Neuronal stem cell (in vitro differentiated cells): Measurements from ENCODE around the gene PTPN21.
"Not testable (repeated sequence)": the region's sequence is repeated elsewhere in the genome, so short reads cannot be mapped to it uniquely, and the experiment has no call there.

Experiments used
- DNase-seq: peaks from one replicate; pipeline ENCODE4 v3.0.0-alpha.2; 2013; ENCODE audit warnings: low spot score
- H2AFZ ChIP-seq: one replicate; pipeline ENCODE4 v1.6.1; 2013; ENCODE audit warnings: mild to moderate bottlenecking, low read length, inconsistent platforms
- H2AK5ac ChIP-seq: 2 replicates; pipeline ENCODE4 v1.6.1; 2013; ENCODE audit warnings: low read depth, mild to moderate bottlenecking, inconsistent platforms, low read length, moderate library complexity, mixed read lengths
- H2BK120ac ChIP-seq: 2 replicates; pipeline ENCODE4 v1.6.1; 2013; ENCODE audit warnings: low read depth, mild to moderate bottlenecking, inconsistent platforms, low read length, moderate library complexity, mixed read lengths
- H2BK12ac ChIP-seq: one replicate; pipeline ENCODE4 v1.6.1; 2013; ENCODE audit warnings: low read length, inconsistent platforms
- H2BK15ac ChIP-seq: 2 replicates; pipeline ENCODE4 v1.6.1; 2013; ENCODE audit warnings: mild to moderate bottlenecking, low read length, inconsistent platforms, mixed read lengths
- H2BK5ac ChIP-seq: one replicate; pipeline ENCODE4 v1.6.1; 2013; ENCODE audit warnings: inconsistent platforms, mild to moderate bottlenecking, low read length, moderate library complexity
- H3K14ac ChIP-seq: one replicate; pipeline ENCODE4 v1.6.1; 2013; ENCODE audit warnings: low read length, inconsistent platforms
- H3K18ac ChIP-seq: 2 replicates; pipeline ENCODE4 v1.6.1; 2013; ENCODE audit warnings: low read length, inconsistent platforms
- H3K23ac ChIP-seq: 2 replicates; pipeline ENCODE4 v1.6.1; 2013; ENCODE audit warnings: low read depth, mild to moderate bottlenecking, mixed read lengths, low read length, inconsistent platforms; ENCODE audit not compliant: poor library complexity
- H3K27ac ChIP-seq: replicated peaks from 3 replicates; pipeline ENCODE4 v1.5.1; 2013; ENCODE audit warnings: low read length, inconsistent platforms
- H3K27me3 ChIP-seq, 3 experiments: 2 replicates each; pipeline ENCODE4 v1.6.1; 2013; ENCODE audit warnings: low read length in 3 of 3, mild to moderate bottlenecking in 2 of 3, inconsistent platforms in 1 of 3, low read depth in 1 of 3, mixed read lengths in 1 of 3, moderate library complexity in 1 of 3; ENCODE audit not compliant: control insufficient read depth in 3 of 3, insufficient read depth in 3 of 3
- H3K36me3 ChIP-seq, 2 donors: replicated peaks in 1 of 2; 2 replicates each; pipeline ENCODE4 v1.6.1; 2013; ENCODE audit warnings: low read length in 2 of 2; ENCODE audit not compliant: control insufficient read depth in 2 of 2, insufficient read depth in 2 of 2
- H3K4ac ChIP-seq: 2 replicates; pipeline ENCODE4 v1.6.1; 2013; ENCODE audit warnings: inconsistent platforms, mild to moderate bottlenecking, low read length, moderate library complexity
- H3K4me1 ChIP-seq, 2 donors: 1 replicate in 1 of 2; 2 replicates in 1 of 2; pipeline ENCODE4 v1.6.1; 2013; ENCODE audit warnings: low read length in 2 of 2, low read depth in 1 of 2; ENCODE audit not compliant: control insufficient read depth in 2 of 2, insufficient read depth in 1 of 2
- H3K4me2 ChIP-seq: one replicate; pipeline ENCODE4 v1.6.1; 2013; ENCODE audit warnings: mild to moderate bottlenecking, low read length, inconsistent platforms; ENCODE audit not compliant: insufficient read depth, poor library complexity, severe bottlenecking
- H3K4me3 ChIP-seq, 2 donors: 2 replicates each; pipeline ENCODE4 v1.5.1; 2013; ENCODE audit warnings: low read length in 2 of 2, mild to moderate bottlenecking in 2 of 2, inconsistent platforms in 1 of 2, moderate library complexity in 1 of 2
- H3K79me1 ChIP-seq: one replicate; pipeline ENCODE4 v1.6.1; 2013; ENCODE audit warnings: low read depth, mild to moderate bottlenecking, inconsistent platforms, low read length, moderate library complexity
- H3K9ac ChIP-seq: one replicate; pipeline ENCODE4 v1.6.1; 2013; ENCODE audit warnings: mild to moderate bottlenecking, low read depth, low read length, inconsistent platforms; ENCODE audit not compliant: poor library complexity
- H3K9me3 ChIP-seq, 2 donors: replicated peaks in 1 of 2; 2 replicates each; pipeline versions ENCODE3 to v1.6.1; 2013; ENCODE audit warnings: low read length in 2 of 2, mild to moderate bottlenecking in 2 of 2, inconsistent platforms in 1 of 2, low read depth in 1 of 2, mixed read lengths in 1 of 2, moderate library complexity in 1 of 2; ENCODE audit not compliant: control insufficient read depth in 2 of 2, insufficient read depth in 1 of 2
- H4K8ac ChIP-seq: one replicate; pipeline ENCODE4 v1.6.1; 2013; ENCODE audit warnings: low read depth, mild to moderate bottlenecking, inconsistent platforms, low read length, moderate library complexity
- H4K91ac ChIP-seq: one replicate; pipeline ENCODE4 v1.6.1; 2013; ENCODE audit warnings: low read length, low read depth, mild to moderate bottlenecking, inconsistent platforms; ENCODE audit not compliant: poor library complexity
- WGBS, 2 donors: extraction: QIAGEN DNeasy Blood & Tissue Kit; methylation state at CpG; one replicate each; pipeline ENCODE4 v1.1.7; 2013; ENCODE audit warnings: missing lambda C conversion rate in 2 of 2, mixed read lengths in 1 of 2; ENCODE audit not compliant: insufficient read length in 2 of 2, insufficient replicate concordance in 1 of 2; ENCODE audit errors: extremely low coverage in 2 of 2; 5-methylcytosine and 5-hydroxymethylcytosine counted together

Gene PTPN21

DNA sequence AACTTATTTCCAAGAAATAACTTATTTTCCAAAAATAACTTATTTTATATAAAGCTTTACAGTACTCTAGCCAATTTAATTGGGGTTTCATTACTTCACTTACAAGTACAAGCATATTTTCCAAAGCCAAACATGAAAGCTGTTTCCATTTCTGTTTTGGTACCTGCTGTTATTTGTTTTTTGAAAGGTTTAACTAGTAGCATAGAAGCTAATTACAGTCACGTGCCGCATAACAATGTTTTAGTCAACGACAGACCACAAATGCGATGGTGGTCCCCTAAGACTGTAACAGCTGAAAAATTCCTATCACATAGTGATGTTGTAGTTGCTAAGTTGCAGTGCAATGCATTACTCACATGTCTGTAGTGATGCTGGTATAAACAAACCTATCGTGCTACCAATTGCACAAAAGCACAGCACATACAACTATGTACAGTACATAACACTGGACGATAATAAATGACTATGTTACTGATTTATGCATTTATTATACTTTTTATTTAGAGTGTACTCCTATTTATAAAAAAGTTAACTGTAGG is 21.7 kb downstream of the PTPN21 start:
- Histone ChIP-seq H3K27ac (no peak overlapping the region), H2AFZ (no peak overlapping the region), H3K4me3 (no peak overlapping the region), H3K27me3 (no peaks in the 10 kb centered on the region), H4K8ac (no peak overlapping the region), H4K91ac (no peak overlapping the region), H2BK5ac (no peak overlapping the region), H3K4me1 (no peaks in the 10 kb centered on the region), H3K9me3 (peaks cover 0 to 14% of the 10 kb centered on the region in 2 donors), H3K36me3 (peaks cover 8 to 44% of the 10 kb centered on the region in 2 donors), H2AK5ac (no peak overlapping the region), H2BK120ac (no peak overlapping the region), H2BK15ac (no peak overlapping the region), H3K4ac (no peak overlapping the region), H2BK12ac (no peak overlapping the region), H3K23ac (no peak overlapping the region), H3K79me1 (peaks cover 3% of the 10 kb centered on the region), H3K4me2 (no peak overlapping the region), H3K14ac (no peak overlapping the region), H3K18ac (no peak overlapping the region), H3K9ac (no peak overlapping the region)
- WGBS, 2 donors, result no CpG with 5 or more reads among the region's 6 CpGs
- DNase-seq, result no peak

DNA sequence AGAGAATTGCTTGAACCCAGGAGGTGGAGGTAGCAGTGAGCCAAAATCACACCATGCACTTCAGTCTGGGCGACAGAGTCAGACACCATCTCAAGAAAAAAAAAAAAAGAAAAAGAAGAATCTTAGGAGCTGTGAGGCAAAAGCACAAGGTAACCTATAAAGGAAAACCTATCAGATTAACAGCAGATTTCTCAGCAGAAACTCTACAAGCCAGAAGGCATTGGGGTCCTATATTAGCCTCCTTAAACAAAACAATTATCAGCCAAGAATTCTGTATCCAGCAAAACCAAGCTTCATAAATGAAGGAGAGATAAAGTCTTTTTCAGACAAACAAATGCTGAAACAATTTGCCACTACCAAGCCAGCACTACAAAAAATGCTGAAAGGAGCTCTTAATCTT is 24.9 kb downstream of the PTPN21 start:
- not testable (repeated sequence) for H2AK5ac ChIP-seq, H2BK5ac ChIP-seq, H2BK120ac ChIP-seq, H3K4me3 ChIP-seq, H2AFZ ChIP-seq, H3K27me3 ChIP-seq, DNase-seq, H3K18ac ChIP-seq, H3K14ac ChIP-seq, H2BK12ac ChIP-seq, H4K8ac ChIP-seq, H3K9ac ChIP-seq, H3K23ac ChIP-seq, H3K27ac ChIP-seq, H4K91ac ChIP-seq, H3K4me1 ChIP-seq, H3K4me2 ChIP-seq, H3K4ac ChIP-seq, H3K79me1 ChIP-seq, H2BK15ac ChIP-seq
- Histone ChIP-seq H3K9me3 (peaks cover 0 to 14% of the 10 kb centered on the region in 2 donors), H3K36me3 (peaks cover 5 to 23% of the 10 kb centered on the region in 2 donors)
- no CpG with 5 or more reads among the region's 1 CpG for WGBS, 2 donors

DNA sequence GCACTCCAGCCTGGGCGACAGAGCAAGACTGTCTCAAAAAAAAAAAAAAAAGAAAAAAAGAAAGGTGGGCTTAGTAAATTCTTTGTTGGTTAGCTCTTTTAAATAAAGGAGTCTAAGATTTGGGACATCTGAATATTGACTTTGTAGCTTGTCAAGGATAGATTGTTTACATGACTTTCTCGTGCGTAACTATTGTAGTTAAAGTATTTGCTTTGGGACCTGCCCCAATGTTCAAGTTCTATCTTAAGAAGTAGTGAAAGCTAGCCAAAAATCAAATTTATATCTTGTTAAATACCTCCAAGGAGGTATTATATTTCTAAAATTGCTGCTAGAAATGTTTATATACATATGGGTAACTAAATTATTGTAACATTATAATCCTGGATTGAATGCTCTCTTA is 32.4 kb downstream of the PTPN21 start:
- Histone ChIP-seq H3K36me3 (no peaks in the 10 kb centered on the region), H3K14ac (no peak overlapping the region), H2AK5ac (no peak overlapping the region), H2BK5ac (no peak overlapping the region), H3K79me1 (peaks cover 4% of the 10 kb centered on the region), H3K9ac (no peak overlapping the region), H4K91ac (no peak overlapping the region), H3K4me1 (no peaks in the 10 kb centered on the region), H4K8ac (no peak overlapping the region), H3K18ac (no peak overlapping the region), H3K23ac (no peak overlapping the region), H2BK12ac (no peak overlapping the region), H3K27ac (no peak overlapping the region), H2BK15ac (no peak overlapping the region), H2AFZ (no peak overlapping the region), H3K4ac (no peak overlapping the region), H2BK120ac (no peak overlapping the region), H3K4me2 (no peak overlapping the region), H3K4me3 (no peak overlapping the region), H3K27me3 (no peaks in the 10 kb centered on the region), H3K9me3 (no peaks in the 10 kb centered on the region)
- WGBS, 2 donors, result no CpG with 5 or more reads among the region's 3 CpGs
- DNase-seq, result no peak

DNA sequence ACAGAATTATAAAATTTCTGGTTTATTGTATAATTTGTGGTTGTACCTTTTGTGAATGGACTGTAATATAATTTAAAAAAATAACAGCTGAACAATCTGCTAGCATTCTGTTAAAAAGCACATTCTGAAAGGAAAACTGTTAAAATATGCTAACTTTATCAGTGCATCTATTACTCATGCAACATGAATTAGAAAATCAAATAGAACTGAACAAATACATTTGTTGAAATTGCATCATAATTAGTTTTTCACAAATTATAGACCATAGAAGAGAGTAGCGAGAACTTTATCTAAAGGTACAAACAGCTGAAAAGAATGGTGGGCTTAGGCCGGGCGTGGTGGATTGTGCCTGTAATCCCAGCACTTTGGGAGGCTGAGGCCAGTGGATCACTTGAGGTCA is 33.0 kb downstream of the PTPN21 start:
- no peak for DNase-seq
- H3K27me3 ChIP-seq, result no peaks in the 10 kb centered on the region
- H3K27ac ChIP-seq, result no peak overlapping the region
- no CpG with 5 or more reads among the region's 3 CpGs for WGBS, 2 donors
- no peak overlapping the region for H2AK5ac ChIP-seq
- no peaks in the 10 kb centered on the region for H3K36me3 ChIP-seq
- no peak overlapping the region for H3K4ac ChIP-seq
- H2BK5ac ChIP-seq, result no peak overlapping the region
- H2BK12ac ChIP-seq, result no peak overlapping the region
- no peak overlapping the region for H2AFZ ChIP-seq
- H4K8ac ChIP-seq, result no peak overlapping the region
- H3K14ac ChIP-seq, result no peak overlapping the region
- H3K18ac ChIP-seq, result no peak overlapping the region
- H3K9me3 ChIP-seq, result no peaks in the 10 kb centered on the region
- no peak overlapping the region for H2BK15ac ChIP-seq
- no peak overlapping the region for H3K4me3 ChIP-seq
- H4K91ac ChIP-seq, result no peak overlapping the region
- no peak overlapping the region for H3K23ac ChIP-seq
- H2BK120ac ChIP-seq, result no peak overlapping the region
- H3K4me1 ChIP-seq, result peaks cover 1 to 4% of the 10 kb centered on the region in 2 donors
- peaks cover 4% of the 10 kb centered on the region for H3K79me1 ChIP-seq
- H3K4me2 ChIP-seq, result no peak overlapping the region
- no peak overlapping the region for H3K9ac ChIP-seq
